22Rv1 (cell line): ENCODE data around the gene STING1.
"Not testable (repeated sequence)": the region's sequence is repeated elsewhere in the genome, so short reads cannot be mapped to it uniquely, and the experiment has no call there.

Source experiments
- H3K27ac ChIP-seq: fragments of 450-650 bp; 2 replicates; pipeline ENCODE4 v1.5.1; 2017
- ZFX ChIP-seq: fragments of 450-650 bp; IDR thresholded peaks from 2 replicates; pipeline ENCODE4 v1.6.1; 2017; ENCODE audit warnings: antibody characterized with exemption, borderline replicate concordance
- TF ChIP-seq, protein P1 (sequence below): fragments of 450-650 bp; IDR thresholded peaks from 2 replicates; pipeline ENCODE4 v1.5.1; 2017; ENCODE audit warnings: mild to moderate bottlenecking

STING1 gene

DNA sequence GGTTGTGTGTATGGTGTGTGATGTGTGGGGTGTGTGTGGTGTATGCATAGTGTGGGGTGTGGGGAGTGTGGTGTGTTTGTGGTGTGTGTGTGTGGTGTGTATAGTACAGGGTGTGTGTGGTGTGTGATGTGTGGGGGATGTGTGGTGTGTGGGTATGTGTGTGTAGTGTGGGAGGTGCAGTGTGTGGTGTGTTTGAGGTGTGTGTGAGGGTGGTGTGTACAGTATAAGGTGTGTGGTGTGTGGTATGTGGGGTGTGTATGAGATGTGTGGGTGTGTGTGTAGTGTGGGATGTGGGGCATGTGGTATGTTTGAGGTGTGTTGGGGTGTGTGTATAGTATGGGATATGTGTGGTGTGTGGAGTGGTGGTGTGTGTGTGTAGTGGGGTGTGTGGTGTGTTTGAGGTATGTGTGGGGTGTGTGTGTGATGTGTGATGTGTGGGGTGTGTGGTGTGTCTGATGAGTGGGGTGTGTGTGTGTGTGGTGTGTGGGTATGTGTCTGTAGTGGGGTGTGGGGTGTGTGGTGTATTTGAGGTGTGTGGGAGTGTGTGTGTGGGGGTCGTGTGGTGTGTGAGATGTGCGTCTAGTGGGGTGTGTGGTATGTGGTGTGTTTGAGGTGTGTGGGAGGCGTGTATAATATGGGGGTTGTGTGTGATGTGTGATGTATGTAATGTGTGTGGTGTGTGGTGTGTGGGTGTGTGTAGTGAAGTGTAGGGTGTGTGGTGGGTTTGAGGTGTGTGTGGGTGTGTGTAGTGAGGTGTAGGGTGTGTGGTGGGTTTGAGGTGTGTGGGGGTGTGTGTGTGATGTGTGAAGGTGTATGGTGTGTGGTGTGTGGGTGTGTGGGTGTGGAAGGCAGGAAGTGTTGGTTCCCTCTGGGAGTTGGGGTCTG lies 28.6 kb downstream of the STING1 start:
- no peak overlapping the region for H3K27ac ChIP-seq
- TF ChIP-seq, protein P1, sequence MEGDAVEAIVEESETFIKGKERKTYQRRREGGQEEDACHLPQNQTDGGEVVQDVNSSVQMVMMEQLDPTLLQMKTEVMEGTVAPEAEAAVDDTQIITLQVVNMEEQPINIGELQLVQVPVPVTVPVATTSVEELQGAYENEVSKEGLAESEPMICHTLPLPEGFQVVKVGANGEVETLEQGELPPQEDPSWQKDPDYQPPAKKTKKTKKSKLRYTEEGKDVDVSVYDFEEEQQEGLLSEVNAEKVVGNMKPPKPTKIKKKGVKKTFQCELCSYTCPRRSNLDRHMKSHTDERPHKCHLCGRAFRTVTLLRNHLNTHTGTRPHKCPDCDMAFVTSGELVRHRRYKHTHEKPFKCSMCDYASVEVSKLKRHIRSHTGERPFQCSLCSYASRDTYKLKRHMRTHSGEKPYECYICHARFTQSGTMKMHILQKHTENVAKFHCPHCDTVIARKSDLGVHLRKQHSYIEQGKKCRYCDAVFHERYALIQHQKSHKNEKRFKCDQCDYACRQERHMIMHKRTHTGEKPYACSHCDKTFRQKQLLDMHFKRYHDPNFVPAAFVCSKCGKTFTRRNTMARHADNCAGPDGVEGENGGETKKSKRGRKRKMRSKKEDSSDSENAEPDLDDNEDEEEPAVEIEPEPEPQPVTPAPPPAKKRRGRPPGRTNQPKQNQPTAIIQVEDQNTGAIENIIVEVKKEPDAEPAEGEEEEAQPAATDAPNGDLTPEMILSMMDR, result no peak
- TF ChIP-seq ZFX, result no peak

DNA sequence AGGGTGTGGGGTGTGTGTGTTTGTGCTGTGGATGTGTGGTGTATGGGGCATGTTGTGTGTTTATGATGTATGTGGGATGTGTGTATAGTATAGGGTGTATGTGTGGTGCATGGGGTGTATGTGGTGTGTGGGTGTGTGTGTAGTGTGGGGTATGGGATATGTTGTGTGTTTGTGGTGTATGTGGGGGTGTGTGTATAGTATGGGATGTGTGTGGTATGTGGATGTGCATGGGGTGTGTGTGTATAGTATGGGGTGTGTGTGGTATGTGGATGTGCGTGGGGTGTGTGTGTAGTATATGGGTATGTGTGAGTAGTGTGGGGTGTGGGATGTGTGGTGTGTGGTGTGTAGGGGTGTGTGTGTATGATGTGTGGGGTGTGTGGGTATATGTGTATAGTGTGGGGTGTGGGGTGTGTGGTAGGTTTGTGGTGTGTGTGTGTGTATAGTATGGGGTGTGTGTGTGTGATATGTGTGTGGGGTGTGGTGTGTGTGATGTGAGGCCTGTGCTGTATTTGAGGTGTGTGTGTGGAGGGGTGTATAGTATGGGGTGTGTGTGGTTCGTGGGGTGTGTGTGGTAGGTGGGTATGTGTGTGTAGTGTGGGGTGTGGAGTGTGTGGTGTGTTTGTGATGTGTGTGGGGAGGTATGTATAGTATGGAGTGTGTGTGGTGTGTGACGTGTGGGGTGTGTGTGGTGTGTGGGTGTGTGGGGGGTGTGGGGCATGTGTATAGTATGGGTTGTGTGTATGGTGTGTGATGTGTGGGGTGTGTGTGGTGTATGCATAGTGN lies 30.5 kb downstream of the STING1 start:
- no peak for TF ChIP-seq ZFX
- TF ChIP-seq, protein P1, result no peak
- no peak overlapping the region for H3K27ac ChIP-seq

DNA sequence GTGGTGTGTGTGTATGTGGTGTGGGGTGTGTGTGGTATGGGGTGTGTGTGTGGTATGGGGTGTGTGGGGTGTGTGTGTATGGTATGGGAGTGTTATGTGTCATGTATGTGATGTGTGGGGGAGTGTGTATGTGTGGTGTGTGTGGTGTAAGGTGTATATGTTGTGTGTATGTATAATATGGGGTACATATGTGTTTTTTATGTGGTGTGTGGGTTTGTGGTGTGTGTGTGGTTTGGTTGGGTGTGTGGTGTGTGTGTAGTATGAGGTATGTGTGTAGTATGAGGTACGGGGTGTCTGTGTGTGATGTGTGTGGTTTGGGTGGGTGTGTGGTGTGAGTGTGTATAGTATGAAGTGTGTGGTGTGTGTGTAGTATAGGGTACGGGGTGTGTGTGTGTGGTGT lies 31.4 kb downstream of the STING1 start:
- H3K27ac ChIP-seq, result no peak overlapping the region
- TF ChIP-seq, protein P1, result no peak
- no peak for TF ChIP-seq ZFX

DNA sequence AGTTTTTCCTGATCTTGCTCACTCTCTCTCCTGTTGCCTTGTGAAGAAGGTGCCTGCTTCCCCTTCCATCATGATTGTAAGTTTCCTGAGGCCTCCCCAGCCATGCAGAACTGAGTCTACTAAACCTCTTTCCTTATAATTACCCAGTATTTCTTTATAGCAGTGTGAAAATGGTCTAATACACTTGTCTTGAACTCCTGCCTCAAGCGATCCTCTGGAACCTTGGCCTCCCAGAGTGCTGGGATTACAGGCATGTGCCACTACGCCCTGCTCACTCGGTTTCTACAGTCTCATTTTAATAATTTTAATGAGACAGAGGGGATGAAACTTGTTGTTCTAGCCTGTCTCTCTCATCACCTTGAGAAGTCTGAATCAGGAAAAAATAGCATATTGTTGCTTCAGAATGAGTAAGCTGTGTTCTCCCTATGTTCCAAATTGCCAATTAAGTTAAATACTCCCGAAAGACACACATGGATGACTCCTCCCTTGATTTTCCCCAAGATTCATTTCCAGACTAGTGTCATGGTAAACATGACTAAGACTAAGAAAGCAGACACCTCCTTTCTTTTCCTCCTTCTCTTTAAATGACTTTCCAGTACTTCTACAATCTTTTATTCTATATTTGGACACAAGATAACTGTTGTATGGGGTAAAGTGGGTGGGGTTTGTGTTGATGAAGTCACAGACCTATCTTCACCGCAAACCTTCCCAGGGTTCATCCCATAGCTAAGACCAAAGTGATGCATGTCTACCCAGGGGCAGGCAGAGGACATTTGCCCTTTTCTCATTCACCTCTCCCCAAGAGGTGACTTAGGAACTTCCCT lies 35.4 kb downstream of the STING1 start:
- TF ChIP-seq, protein P1, result no peak
- TF ChIP-seq ZFX, result no peak
- H3K27ac ChIP-seq, result no peak overlapping the region

DNA sequence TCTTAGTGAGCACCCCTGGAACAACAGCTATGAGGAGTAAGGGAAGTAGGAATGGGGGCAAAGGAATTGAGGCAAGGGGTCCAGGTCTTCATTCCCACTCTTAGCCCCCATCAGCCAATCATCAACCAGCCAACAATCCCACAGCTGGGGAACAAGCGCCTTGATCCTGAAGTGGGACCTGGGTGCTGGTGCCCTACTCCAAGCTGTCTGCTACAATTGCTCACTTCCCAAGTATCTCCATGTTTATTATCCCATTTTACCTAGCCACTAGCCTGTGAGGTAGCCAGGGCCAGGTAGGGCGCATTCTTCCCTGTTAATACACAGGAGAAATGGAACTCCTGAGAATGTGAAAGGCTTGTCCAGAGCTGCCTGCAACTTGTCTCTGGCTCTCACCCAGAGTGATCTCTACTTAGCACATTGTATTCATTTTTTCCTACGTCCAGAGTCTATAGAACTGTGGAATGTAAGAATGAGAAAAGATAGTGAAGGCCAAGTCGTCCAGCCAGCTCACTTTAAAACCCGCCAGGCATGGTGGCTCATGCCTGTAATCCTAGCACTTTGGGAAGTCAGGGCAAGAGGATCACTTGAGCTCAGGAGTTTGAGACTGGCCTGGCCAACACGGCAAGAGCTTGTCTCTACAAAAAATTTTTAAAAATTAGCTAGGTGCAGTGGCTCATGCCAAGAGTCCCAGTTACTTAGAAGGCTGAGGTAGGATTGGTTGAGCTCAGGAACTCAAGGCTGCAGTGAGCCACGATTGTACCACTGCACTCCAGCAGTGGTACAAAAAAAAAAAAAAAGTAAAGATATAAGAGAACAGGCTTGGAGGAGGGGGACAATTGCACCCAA lies 37.0 kb downstream of the STING1 start:
- H3K27ac ChIP-seq, result no peak overlapping the region
- TF ChIP-seq, protein P1, result no peak
- no peak for TF ChIP-seq ZFX

DNA sequence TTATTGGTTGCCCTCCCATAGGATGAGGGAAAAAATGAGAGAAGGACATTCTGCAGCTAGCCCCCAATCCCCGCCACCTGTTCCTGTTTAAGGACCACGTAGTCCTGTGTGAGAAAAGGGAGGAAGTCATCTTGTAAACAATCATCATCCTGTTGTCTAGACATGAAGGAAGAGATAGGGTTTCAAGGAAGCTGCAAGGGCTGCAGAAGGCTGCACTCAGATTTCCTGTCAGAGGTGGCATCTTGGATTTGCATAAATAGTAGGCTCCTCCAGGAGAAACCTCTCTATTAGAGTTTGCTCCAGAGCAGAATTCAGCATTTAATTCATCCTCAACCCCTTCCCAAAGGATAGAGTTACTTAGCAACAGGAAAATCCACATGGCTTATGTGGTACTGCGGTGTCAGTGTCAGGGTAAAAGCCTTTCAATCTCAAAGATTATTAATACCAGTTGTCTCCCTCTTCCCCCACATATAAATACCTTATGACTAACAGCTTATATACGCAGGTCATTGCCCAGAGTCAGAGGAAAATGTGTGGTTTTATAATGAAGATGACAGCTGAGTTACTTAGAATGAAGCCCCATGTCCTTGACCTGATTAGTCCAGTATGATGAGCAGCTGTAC lies 38.6 kb downstream of the STING1 start:
- TF ChIP-seq, protein P1, result no peak
- TF ChIP-seq ZFX, result no peak
- H3K27ac ChIP-seq, result no peak overlapping the region

DNA sequence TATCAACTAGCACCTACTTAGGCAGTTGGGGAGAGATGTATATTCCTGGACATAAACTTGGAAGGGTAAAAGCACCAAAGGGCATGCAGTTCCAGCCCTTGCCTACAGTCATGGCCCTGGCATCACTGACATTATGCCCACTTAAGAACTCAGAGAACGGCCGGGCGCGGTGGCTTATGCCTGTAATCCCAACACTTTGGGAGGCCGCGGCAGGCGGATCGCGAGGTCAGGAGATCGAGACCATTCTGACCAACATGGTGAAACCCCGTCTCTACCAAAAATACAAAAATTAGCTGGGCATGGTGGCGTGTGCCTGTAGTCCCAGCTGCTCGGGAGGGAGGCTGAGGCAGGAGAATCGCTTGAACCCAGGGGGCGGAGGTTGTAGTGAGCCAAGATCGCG lies 42.1 kb downstream of the STING1 start:
- not testable (repeated sequence) for H3K27ac ChIP-seq
